Keratinocyte (primary cell): ENCODE measurements around the gene ATF6. TPM values are rescaled to one million over a fixed set of nuclear protein-coding genes. Genes with fewer than 3 reads are reported as not detected.

Experiments
- DNase-seq: peaks from one replicate; pipeline ENCODE4 v3.0.0-alpha.2; 2011; ENCODE audit warnings: low read depth, missing footprints, low spot score
- FAIRE-seq: peaks from 2 replicates; lab custom pipeline; 2011; peaks lifted over from hg19 to GRCh38; lab: Jason Lieb, UNC
- H2AFZ ChIP-seq: 2 replicates; pipeline ENCODE4 v1.6.0; 2012; ENCODE audit warnings: low read length, control low read depth, inconsistent platforms; ENCODE audit not compliant: control insufficient read depth
- H3K27ac ChIP-seq: 2 replicates; pipeline ENCODE4 v1.5.1; 2011; ENCODE audit warnings: low read length; ENCODE audit not compliant: control insufficient read depth, insufficient read depth
- H3K27me3 ChIP-seq: 3 replicates; pipeline ENCODE4 v1.6.0; 2011; ENCODE audit warnings: low read length; ENCODE audit not compliant: control insufficient read depth, insufficient read depth; ENCODE audit errors: extremely low read depth
- H3K36me3 ChIP-seq, 2 experiments: 2 replicates in 1 of 2; 3 replicates in 1 of 2; pipeline ENCODE4 v1.5.1; 2011; ENCODE audit warnings: low read length in 2 of 2, mild to moderate bottlenecking in 1 of 2; ENCODE audit not compliant: control insufficient read depth in 2 of 2, insufficient read depth in 2 of 2; ENCODE audit errors: extremely low read depth in 1 of 2
- H3K4me1 ChIP-seq: 3 replicates; pipeline ENCODE4 v1.5.1; 2011; ENCODE audit warnings: low read length; ENCODE audit not compliant: control insufficient read depth, insufficient read depth; ENCODE audit errors: extremely low read depth
- H3K4me2 ChIP-seq: 3 replicates; pipeline ENCODE4 v1.6.0; 2011; ENCODE audit warnings: low read depth, low read length; ENCODE audit not compliant: control insufficient read depth, insufficient read depth; ENCODE audit errors: extremely low read depth
- H3K4me3 ChIP-seq, 3 experiments: fragments of 200-600 bp in 1 of 3; sonication (generic) in 1 of 3; 2 replicates in 2 of 3; 3 replicates in 1 of 3; pipeline ENCODE4 v1.5.1; 2011 to 2016; ENCODE audit warnings: low read length in 3 of 3, mild to moderate bottlenecking in 3 of 3, control low read depth in 2 of 3, inconsistent platforms in 1 of 3, low read depth in 1 of 3, mixed read lengths in 1 of 3, mixed run types in 1 of 3, moderate library complexity in 1 of 3; ENCODE audit not compliant: control insufficient read depth in 2 of 3, insufficient read depth in 2 of 3; ENCODE audit errors: extremely low read depth in 1 of 3
- H3K79me2 ChIP-seq: 2 replicates; pipeline ENCODE4 v1.6.0; 2012; ENCODE audit warnings: low read length; ENCODE audit not compliant: control insufficient read depth, insufficient read depth
- H3K9ac ChIP-seq: 3 replicates; pipeline ENCODE4 v1.6.0; 2011; ENCODE audit warnings: low read length; ENCODE audit not compliant: control insufficient read depth, insufficient read depth; ENCODE audit errors: extremely low read depth
- H3K9me1 ChIP-seq: 3 replicates; pipeline ENCODE4 v1.6.0; 2011; ENCODE audit warnings: low read length; ENCODE audit not compliant: control insufficient read depth, insufficient read depth; ENCODE audit errors: extremely low read depth
- H3K9me3 ChIP-seq: 2 replicates; pipeline ENCODE4 v1.5.1; 2012; ENCODE audit warnings: low read depth, low read length; ENCODE audit not compliant: control insufficient read depth
- H4K20me1 ChIP-seq: 3 replicates; pipeline ENCODE4 v1.6.0; 2011; ENCODE audit warnings: low read length; ENCODE audit not compliant: control insufficient read depth, insufficient read depth; ENCODE audit errors: extremely low read depth
- CTCF ChIP-seq, 3 experiments: IDR thresholded peaks in 1 of 3; conservative IDR thresholded peaks in 1 of 3; optimal IDR thresholded peaks in 1 of 3; 2 replicates in 2 of 3; 3 replicates in 1 of 3; pipeline versions ENCODE3 to v1.5.1; 2011; ENCODE audit warnings: low read length in 3 of 3, mild to moderate bottlenecking in 3 of 3, moderate library complexity in 2 of 3, control low read depth in 1 of 3, inconsistent platforms in 1 of 3; ENCODE audit not compliant: insufficient read depth in 2 of 3; ENCODE audit errors: extremely low read depth in 1 of 3
- EZH2 ChIP-seq: IDR thresholded peaks from one replicate; pipeline ENCODE4 v1.6.1; 2012; ENCODE audit warnings: inconsistent platforms, mild to moderate bottlenecking, low read length, moderate library complexity
- dilution Hi-C: fragments of 300-500 bp; cut with MboI; formaldehyde crosslinking; loops from one replicate; pipeline ENCODE4 v1.7.0; 2020; ENCODE audit warnings: low sequenced_read_pairs; ENCODE audit not compliant: extremely low pct_ligation_motif_present
- polyA plus RNA-seq, 5 experiments: library from polyadenylated mRNA; depleted of rRNA in 3 of 5; stranded (reverse) in 3 of 5; stranded (forward) in 1 of 5; unstranded in 1 of 5; fragments of >200 nt; gene quantifications; 1 replicate in 1 of 5; 2 replicates in 3 of 5; 3 replicates in 1 of 5; pipeline versions ENCODE4 v1.2.1 to v1.2.3, GENCODE V29; 2011 to 2012; ENCODE audit warnings: missing spikeins in 2 of 5, low read depth in 1 of 5, low replicate concordance in 1 of 5

The ATF6 gene
- polyA plus RNA-seq, 1 donor (not counting 4 experiments of a cell fraction or from before 2014, with no cell fraction given), result 19.7 TPM

DNA sequence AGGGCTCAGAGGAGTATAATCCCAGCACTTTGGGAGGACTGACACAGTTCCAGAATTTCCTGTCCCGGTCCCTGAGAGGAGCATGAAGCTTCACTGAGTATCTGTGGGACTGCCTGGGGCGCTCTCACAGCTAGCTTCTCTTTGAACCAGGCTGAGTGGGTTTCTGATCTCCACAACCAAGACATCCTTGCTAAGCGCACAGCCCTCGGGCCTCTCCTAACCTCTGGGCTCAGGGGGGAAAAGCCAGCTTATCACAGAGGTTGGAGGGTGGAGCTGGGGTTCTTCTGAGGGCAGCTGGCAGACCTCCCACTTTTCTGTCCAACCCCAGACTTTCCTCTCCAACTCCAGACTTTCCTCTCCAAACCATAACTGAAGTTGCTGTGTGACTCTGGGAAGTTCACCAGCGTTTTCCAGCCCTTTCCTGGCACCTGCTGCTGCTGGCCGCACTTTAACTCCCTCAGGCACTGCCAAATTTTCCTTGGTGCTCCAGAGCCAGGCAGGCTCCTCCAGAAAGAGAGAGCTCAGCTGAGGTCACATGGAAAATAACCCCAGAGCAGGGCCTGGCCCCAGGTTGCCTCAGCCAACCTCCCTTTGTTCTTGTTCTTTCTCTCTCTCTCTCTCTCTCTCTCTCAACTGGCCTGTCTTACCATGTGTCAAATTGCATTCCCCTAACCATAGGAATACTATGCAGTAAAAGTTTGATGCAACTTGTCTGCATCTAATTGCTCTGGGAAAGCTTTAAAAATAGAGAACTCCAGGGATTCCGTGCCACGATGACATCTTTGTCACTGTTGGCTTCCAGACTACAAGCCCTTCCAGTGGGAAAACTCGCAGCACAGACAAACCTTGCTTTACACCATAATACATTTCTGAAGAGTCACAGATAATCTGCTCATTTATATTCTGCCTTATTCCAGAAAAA, 208.1 kb downstream of the ATF6 start:
- Histone ChIP-seq H4K20me1 (no peaks in the 10 kb centered on the region), H3K27ac (no peak overlapping the region), H3K27me3 (peaks cover 37% of the 10 kb centered on the region), H3K9me3 (no peaks in the 10 kb centered on the region), H2AFZ (no peak overlapping the region), H3K4me1 (no peaks in the 10 kb centered on the region), H3K9me1 (no peaks in the 10 kb centered on the region), H3K36me3 (no peaks in the 10 kb centered on the region), H3K9ac (no peak overlapping the region), H3K79me2 (no peaks in the 10 kb centered on the region), H3K4me2 (no peak overlapping the region), H3K4me3 (no peak overlapping the region)
- no peak for FAIRE-seq
- TF ChIP-seq EZH2, result no peak
- TF ChIP-seq CTCF (optimal IDR thresholded peaks at IDR 0.05 in 1 of 3, IDR thresholded peaks at IDR 0.05 in 1 of 3, conservative IDR thresholded peaks at IDR 0.05 in 1 of 3; ENCODE audit: extremely low read depth in 1 of 3, insufficient read depth in 2 of 3, low read length in 3 of 3), result no peak
- dilution Hi-C loops, result no loop called here
- DNase-seq, result no peak

GRCh38 chr1:161978011-161978790, 212.1 kb downstream of the ATF6 start:
- TF ChIP-seq CTCF (optimal IDR thresholded peaks at IDR 0.05 in 1 of 3, IDR thresholded peaks at IDR 0.05 in 1 of 3, conservative IDR thresholded peaks at IDR 0.05 in 1 of 3; ENCODE audit: extremely low read depth in 1 of 3, insufficient read depth in 2 of 3, low read length in 3 of 3) (no peak), EZH2 (no peak)
- no peaks in the 10 kb centered on the region for H3K4me1 ChIP-seq
- no peak for FAIRE-seq

More at GRCh38 chr1:161978011-161978790, 212.1 kb downstream of the ATF6 start:
- H3K4me3 ChIP-seq, result no peak overlapping the region
- H4K20me1 ChIP-seq, result peaks cover 2% of the 10 kb centered on the region
- no peaks in the 10 kb centered on the region for H3K9me3 ChIP-seq
- no peak overlapping the region for H3K27ac ChIP-seq
- DNase-seq, result no peak
- no peaks in the 10 kb centered on the region for H3K36me3 ChIP-seq
- H3K9me1 ChIP-seq, result no peaks in the 10 kb centered on the region
- no peaks in the 10 kb centered on the region for H3K79me2 ChIP-seq
- no peak overlapping the region for H3K4me2 ChIP-seq
- peaks cover 54% of the 10 kb centered on the region for H3K27me3 ChIP-seq
- no peak overlapping the region for H3K9ac ChIP-seq
- H2AFZ ChIP-seq, result no peak overlapping the region
- dilution Hi-C loops, result no loop called here
